ENCODE data around the gene IPCEF1.

GRCh38 chr6:154347981-154348380 lies 8.6 kb downstream of the IPCEF1 start:
- TF ChIP-seq JUND (IDR thresholded peaks at IDR 0.05) (no peak), MAX (IDR thresholded peaks at IDR 0.05) (no peak), GABPA (IDR thresholded peaks at IDR 0.05 in 1 of 2, conservative IDR thresholded peaks at IDR 0.05 in 1 of 2) (no peak), REST (IDR thresholded peaks at IDR 0.05) (no peak), RAD21 (IDR thresholded peaks at IDR 0.05) (no peak), ATF3 (IDR thresholded peaks at IDR 0.05) (no peak), TAF1 (conservative IDR thresholded peaks at IDR 0.05) (no peak), ZBTB33 (IDR thresholded peaks at IDR 0.05) (no peak)
- TF ChIP-seq, protein P1, sequence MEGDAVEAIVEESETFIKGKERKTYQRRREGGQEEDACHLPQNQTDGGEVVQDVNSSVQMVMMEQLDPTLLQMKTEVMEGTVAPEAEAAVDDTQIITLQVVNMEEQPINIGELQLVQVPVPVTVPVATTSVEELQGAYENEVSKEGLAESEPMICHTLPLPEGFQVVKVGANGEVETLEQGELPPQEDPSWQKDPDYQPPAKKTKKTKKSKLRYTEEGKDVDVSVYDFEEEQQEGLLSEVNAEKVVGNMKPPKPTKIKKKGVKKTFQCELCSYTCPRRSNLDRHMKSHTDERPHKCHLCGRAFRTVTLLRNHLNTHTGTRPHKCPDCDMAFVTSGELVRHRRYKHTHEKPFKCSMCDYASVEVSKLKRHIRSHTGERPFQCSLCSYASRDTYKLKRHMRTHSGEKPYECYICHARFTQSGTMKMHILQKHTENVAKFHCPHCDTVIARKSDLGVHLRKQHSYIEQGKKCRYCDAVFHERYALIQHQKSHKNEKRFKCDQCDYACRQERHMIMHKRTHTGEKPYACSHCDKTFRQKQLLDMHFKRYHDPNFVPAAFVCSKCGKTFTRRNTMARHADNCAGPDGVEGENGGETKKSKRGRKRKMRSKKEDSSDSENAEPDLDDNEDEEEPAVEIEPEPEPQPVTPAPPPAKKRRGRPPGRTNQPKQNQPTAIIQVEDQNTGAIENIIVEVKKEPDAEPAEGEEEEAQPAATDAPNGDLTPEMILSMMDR (IDR thresholded peaks at IDR 0.05; ENCODE audit: low read depth, low read length, missing input control), result no peak

All from liver (tissue), 3 donors.